NCI-H524 (cell line): Measurements from ENCODE around the gene HNRNPAB.

ENCODE experiments used
- DNase-seq, 2 experiments: peaks; one replicate each; lab custom pipeline; 2025; lab: John Stamatoyannopoulos, UW

The HNRNPAB gene

DNA sequence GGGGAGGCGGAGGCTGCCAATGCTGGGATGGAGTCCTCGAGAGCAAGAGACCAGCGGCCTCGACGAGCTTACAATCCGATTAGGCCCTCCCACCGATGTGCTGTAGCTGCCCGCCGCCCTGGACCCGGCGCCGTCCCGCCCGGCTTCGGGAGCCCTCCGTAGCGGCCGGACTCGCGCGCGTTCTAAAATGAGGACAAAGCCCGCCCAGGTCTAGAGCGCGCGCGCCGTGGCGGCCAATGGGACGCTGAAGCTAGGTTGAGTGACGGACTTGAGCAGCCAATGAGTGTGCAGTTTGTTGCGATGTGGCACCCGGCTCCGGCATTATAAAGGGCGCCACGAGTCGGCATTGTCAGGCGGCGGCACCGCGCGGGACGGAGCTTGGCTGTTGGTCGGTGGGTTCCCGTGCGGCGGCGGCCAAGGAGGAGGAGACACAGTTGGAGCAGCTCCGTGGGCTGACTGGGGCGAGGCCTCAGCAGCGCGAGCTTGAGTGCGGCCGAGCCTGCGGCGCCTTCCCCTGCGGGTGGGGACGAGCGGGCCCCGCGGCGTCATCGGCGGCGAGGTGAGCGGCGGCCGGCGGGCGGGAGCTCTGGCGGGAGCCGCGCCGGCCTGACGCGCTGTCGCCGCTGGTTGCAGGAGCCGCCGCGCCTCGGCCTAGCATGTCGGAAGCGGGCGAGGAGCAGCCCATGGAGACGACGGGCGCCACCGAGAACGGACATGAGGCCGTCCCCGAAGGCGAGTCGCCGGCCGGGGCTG lies at the start of gene HNRNPAB:
HNRNPAB (plus strand) TSS at position 352 of the 753 bp plus-strand sequence; CDS start at position 657, 305 bp downstream.
- DNase-seq: peak; percentile 72 to 93

DNA sequence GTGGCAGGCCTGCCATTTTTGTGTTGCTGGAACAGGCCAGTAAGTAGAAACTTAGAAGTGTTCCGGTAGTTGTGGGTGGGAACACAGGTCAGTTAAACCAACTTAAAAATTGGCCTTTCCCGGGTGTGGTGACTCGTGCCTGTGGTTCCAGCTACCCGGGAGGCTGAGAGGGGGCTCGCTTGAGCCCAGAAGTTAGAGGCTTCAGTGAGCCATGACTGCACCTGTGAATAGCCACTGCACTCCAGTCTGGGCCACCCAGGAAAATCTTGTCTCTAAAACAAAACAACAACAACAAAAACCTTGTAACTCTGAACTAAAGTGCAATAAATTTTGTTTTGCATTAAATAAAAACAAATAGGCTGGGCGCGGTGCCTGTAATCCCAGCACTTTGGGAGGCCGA lies 49.3 kb upstream of the HNRNPAB start:
- DNase-seq: no peak

DNA sequence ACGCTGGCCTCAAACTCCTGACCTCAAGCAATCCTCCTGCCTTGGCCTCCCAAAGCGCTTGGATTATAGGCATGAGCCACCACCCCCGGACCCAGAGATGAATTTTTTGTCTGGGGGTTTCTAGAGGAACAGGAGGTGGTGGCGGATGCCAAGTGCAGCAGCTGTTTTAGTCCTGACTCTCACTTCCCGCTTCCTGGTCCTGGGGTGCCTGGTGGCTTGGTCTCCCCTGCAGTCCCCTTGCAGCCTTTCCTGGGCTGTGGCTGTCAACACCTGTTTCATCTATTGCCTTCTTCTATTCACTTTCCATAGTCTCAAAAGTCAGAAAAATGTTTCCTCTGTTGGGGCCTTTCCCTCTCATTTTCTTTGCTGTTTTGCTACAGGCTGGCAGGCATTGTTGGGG lies 44.2 kb upstream of the HNRNPAB start:
- no peak for DNase-seq

DNA sequence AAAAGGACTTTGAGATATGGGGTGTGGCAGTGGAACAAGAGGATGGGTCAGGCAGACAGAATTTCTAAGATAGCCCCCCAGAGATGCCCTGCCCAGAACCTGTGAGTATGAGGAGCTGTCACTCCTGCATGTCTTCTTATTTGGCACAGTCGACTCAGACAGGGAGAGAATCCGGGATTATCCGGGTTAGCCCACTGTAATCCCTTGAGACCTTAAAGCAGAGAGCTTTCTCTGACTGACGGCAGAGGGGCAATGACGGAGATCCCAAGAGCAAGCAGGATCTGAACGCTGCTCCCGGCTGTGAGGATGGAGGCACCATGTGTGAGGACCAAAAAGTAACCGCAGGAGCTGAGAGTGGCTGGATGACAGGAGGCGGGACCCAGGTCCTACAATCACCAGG lies 41.9 kb upstream of the HNRNPAB start:
- DNase-seq: peak in 1 of 2 experiments; percentile 11

DNA sequence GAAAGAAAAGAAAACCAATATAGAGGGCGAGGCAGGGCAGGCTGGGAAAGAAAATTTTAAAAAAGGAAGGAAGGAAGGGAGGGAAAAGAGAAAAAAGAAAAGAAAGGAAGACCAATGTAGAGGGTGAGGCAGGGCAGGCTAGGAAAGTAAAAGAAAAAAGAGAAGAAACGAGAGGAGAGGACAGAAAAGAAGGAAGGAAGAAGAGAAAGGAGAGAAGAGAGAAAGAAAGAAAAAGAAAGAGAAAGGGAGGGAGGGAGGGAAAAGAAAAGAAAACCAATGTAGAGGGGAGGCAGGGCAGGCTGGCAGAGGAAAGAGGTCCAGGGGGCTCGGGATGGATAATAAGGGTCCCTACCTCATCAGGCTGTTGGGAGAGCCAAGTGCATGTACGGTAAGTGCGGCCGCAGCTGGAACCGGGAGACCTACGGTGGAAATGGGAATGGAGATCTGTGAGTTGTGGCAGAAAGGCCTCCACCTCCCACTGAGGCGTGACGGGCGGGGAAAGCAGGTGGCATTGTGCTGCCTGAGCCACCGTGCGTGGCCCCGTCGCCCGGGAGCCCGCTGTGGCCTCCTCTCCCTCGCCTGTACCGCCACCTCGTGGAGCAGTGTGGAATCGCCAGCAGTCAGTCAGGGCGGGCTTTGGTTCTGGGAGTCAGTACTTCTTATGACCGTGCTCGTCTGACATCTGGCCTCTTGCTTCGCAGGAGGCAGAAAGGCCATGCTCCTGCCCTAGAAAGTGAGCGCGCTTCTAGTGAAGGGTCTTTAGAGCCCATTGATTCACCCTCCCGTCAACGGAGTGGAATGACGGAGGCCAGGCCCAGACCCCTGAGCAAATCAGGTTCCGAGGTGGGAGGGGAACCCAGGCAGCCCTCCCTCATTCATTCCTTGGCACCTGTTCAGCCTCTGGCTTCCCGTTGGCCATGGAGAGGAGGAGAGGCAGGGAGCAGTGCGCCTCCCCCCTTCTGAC lies 40.3 kb upstream of the HNRNPAB start:
- peak; percentile 77 to 88 for DNase-seq

DNA sequence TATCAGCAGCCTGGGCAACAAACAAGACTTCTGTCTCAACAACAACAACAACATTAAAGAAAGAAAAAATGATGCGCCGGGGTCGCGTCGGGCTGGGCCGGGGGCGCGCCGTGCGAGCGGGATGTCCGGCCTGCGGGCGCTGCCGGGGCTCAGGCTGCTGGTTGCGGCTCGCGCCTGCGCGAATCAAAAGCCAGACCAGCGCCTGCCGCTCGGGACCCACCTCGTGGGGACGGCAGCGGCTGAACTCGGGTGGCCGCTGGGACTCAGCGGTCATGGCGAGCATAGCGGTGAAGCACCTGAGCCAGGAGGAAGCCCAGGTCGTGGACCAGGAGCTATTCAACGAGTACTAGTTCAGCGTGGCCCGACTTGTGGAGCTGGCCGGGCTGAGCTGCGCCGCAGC lies 38.8 kb upstream of the HNRNPAB start:
- no peak for DNase-seq

DNA sequence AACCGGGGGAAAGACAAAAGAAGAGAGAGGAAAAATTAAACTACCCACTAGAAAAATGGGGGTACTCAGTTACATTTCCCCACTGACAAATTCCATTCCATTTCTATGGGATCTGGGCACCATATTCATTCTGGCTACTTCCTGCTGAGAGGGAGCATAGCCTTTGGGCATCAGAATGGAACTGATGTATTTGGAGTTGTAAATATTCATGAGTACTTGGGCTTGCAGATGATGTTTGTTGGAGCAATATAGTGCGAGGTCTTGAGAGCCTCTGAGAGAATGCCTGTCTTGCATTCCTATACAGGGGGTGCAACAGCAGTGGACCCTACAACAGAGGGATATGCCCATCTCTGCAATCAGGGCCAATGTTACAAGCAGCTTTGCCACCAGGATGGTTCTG lies 33.9 kb upstream of the HNRNPAB start:
- DNase-seq: no peak

DNA sequence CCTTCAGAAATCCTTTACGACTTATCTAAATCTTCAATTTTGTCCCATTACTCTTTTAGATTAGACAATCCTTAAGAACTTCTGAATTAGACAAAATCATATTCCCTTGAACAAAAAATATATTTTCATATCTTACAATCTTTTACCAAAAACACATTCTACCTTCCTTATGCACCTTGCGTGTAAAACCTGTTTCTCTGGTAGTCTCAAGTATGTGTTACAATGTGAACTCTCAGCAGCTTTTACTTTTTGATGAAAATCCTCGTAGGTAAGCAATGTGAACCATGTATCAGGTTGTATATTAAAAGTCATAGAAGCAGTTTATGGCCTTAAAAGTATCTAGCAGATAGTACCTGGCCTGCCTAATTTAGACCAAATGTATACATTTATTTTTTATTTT lies 29.9 kb upstream of the HNRNPAB start:
- DNase-seq: no peak

DNA sequence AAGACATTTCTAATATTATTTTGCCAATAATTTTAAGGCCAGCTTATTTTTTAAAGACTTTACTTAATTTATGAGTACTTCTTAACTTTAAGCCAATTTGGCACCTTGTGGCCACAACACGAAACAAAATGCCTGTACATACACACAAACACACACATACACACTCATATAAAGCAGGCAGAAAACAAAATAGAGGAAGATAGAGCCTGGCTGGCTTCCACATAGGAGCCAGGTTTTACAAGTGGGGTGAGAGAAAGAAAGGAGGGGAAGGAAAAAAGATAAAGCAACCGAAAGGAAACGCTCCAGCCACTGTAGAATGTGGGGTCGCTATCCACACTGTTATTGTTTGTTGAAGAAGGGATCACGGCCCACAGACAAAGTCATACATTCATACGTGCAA lies 27.5 kb upstream of the HNRNPAB start:
- no peak for DNase-seq

DNA sequence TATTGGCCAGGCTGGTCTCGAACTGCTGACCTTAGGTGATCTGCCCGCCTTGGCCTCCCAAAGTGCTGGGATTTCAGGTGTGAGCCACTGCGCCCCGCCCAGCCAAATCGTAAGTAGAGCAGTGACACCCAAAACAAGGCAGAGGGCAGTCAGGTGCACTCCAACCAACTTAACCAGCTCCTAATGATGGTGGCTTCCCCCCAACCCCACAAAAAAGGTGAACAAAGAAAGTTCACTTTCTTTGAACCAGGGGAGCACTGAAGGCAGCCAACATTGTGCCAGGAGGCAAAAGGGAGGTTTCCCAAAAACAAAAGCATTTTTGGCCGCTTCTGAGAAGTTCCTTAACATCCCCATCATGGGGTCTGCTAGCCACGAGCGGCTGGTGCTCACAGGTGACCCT lies 26.8 kb upstream of the HNRNPAB start:
- DNase-seq: no peak

DNA sequence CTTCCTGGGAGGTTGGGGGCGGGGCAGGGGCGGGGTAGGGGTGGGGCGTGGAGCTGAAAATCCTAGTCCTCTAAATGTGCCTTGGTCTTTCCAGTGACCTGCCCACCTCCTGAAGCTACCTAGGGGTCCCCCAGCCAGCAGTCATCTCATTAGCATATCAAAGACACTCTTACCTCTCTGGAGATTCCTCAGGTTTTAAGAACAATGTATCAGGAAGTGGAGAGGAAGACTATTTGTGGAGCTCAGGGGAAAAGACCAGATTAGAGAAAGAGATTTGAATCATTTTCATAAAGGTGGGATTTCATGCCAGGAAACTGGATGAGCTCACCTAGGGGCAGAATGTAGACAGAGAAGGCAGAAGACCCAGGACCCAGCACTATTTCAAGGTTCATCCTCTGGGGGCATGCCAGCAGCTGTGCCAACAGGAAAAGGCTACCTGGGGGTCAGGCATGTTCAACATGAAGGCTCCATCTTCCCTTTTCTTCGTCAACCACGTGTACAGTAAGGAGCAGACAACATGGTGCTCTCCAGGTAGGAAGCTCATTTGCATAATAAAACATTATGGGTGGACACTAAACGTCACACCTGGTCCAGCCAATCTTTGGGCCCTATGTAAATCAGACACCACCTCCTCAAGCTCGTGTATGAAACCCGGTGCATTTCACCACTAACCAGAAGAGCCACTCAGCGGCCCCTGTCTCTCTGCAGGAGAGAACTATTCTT lies 24.0 kb upstream of the HNRNPAB start:
- DNase-seq: no peak

DNA sequence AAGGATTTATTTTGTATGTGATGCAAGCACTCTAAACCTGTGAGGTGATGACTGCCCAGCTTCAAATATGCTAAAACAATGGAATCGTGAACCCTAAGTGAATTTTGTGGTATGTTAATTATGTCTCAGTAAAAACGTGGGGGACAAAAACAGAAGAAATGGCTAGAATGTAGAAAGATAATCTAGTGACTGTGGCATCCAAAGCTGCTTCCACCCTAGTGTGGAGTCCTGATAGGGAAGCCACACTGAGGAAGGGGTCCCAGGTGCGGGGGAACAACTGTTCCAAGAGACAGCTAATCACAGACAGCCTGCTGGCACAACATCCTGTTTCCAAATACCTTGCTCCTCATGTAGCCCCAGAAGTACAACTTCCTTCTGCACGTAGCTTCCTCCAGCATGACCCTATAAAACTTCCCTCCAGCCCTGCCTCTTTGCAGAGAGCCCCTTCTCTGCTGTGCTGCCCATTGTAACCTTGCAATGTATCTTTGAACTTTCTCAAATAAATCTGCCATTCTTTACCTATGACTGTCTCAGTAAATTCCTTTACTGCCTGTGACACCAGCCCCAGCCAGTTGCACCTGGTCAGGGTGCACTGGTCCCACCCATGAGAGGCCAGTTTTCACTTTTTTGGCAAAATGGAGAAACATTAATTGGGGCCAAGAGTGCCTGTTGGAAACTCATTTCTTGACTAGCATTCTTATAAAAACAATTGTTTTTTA lies 22.0 kb upstream of the HNRNPAB start:
- DNase-seq: no peak

DNA sequence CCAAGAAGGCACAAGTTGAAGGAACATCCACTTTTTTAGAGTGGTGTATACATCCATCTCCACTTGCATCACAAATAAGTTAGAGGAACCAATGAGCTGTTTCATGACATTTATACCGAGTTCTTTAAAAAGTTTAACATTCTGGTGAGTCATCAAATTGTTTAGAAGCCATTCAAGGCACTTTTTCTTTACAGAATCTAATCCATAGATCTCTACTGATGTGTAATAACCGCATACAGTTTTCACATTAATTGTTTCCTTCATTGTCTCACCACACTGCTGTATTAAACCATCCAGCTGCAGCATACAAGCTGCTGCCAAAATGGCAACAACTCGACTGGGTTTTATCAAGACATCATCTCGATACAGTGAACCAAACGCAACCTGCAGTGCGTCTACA lies 17.9 kb upstream of the HNRNPAB start:
- DNase-seq: no peak

DNA sequence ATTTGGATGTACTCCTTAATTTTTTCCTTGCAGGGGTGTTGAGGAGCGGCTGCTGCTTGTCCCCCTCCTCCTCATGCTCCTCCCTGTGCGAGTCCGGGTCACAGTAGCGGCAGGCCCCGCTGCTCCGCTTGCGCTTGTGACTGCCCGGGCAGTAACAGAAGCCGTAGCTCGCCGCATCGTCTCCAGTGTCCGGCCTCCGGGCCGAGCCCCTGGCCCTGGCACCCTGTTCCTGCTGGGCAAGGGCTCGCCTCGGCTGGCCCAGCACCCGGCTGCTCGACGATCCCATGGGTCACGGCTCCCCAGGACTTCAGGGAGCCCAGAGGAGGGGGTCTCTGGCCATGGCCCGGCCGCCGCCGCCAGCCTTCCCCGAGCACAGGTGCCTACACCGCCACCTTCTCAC lies 17.3 kb upstream of the HNRNPAB start, which contains the start of gene GMCL2:
GMCL2 (minus strand) TSS at position 358 of the 400 bp plus-strand sequence; CDS start at position 286, 72 bp downstream.
- no peak for DNase-seq

DNA sequence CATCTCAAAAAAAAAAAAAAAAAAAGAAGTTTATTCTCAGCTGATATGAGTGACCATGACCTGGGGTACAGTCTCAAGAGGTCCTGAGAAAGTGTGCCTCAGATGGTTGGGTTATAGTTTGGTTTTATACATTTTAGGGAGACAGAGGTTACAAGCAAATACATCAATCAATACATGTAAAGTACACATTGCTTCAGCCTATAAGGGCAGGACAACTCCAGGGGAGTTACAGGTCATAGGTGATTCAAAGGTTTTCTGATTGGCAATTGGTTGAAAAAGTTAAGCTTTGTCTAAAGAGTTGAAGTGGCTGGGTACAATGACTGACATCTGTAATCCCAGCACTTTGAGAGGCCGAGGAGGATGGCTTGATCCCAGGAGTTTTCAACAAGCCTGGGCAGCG lies 14.9 kb upstream of the HNRNPAB start:
- DNase-seq: no peak

DNA sequence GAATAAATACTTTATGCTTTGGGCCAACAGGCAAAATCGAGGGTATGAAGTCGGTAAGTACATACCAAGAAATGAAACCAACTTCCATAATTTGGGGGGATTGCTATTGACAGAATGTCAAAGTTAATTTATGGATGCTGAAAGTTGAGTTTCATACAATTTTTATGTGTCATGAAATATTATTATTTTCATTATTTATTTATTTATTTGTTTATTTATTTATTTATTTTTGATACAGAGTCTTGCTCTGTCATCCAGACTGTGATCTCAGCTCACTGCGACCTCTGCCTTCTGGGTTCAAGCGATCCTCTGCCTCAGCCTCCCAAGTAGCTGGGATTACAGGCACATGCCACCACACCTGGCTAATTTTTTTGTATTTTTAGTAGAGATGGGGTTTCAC lies 12.7 kb upstream of the HNRNPAB start:
- no peak for DNase-seq

DNA sequence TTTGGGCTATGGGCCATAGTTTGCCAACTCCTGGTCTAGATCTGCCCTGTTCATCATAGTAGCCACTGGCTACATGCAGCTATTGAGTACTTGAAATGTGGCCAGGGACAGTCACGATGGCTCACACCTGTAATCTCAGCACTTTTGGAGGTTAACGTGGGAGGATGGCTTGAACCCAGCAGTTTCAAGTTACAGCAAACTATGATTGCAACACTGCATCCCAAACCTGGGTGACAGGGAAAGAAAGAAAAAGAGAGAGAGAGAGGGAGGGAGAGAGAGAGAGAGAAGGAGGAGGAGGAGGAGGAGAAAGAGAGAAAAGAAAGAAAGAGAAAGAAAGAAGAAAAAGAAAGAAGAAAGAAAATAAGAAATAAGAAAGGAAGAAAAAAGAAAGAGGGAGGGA lies 12.1 kb upstream of the HNRNPAB start:
- no peak for DNase-seq

DNA sequence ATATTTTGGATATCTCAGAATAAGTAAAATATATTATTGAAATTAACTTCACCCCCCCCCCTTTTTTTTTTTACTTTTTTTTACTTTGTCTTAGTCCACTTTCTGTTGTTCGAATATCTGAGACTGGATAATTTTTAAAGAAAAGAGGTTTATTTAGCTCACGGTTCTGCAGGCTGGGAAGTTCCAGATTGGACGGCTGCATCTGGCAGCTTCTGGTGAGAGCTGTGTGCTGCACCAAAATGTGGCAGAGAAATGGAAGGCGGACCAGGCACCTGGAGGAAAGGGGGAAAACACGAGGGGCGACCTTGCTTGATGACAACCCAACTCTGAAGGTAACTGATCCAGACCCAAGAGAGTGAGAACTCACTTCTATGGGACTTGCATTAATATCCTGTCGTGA lies 11.5 kb upstream of the HNRNPAB start:
- DNase-seq: no peak

DNA sequence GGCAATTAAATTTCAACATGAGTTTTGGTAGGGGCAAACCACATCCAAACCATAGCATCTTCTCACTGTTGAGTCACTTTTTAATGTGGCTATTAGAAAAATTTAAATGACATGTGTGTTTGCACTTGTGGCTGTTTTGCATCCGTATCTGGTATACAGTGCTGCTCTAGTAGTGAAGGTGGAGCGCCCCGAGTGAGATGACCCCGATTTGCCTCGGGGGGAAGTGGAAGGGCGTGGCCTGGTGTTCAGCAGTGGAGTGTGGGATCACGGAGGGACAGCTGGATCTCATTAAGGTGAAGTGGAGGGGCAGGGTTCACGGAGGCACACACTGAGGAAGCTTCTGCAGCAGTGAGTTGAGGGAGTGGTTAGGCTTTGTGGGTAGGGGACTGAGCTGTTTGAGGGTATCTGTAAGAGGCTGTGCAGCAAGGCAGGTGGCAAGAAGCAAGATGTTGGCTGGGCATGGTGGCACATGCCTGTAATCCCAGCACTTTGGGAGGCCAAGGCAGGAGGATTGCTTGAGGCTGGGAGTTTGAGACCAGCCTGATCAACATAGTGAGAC lies 11.0 kb upstream of the HNRNPAB start:
- no peak for DNase-seq

DNA sequence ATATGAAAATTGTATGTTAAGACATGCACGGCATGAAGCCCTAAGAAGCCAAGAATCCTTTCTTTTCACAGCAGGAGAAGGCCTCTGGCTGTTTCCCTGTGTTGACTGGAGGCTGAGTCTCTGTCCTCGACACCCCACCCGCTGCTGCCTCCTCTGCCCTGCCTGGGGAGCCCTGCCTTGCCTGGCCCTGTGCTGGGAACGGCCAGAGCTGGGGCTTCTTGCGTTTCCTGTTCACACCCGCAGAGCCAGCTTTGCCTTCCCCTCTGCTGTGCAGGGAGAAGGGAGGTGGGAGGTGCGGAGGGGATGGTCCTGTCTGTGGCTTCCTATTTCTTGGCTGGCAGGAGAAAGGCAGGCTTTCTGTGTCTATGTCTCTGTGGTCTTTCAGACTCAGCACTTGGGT lies 10.3 kb upstream of the HNRNPAB start:
- no peak for DNase-seq

DNA sequence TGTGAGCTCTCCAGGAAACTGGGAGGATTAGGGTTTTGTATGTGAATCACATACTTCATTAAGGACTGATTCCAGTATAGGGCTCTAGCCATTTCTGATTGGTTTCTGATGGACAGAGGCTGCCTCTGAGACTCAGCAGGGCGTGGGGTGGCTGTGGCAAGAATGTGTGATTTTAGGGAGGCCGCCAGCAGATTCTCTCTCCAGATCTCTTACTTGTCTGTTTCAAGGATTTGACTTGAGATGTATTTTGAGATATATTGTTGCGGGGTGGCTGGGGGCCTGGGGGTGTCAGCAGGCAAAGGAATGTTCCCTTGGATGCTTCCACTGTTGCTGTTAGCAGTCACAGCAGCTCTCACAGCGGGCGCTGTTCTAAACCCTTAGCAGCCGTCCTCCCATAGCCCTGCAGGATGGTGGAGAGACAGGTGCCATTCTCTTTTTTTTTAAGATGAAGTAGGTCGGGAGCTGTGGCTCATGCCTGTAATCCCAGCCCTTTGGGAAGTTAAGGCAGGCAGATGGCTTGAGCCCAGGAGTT lies 8.0 kb upstream of the HNRNPAB start:
- no peak for DNase-seq
